Cardiac septum (tissue), 1 donor: ENCODE results near the gene FAM118A. TPM values are rescaled to one million over a fixed set of nuclear protein-coding genes. Genes with fewer than 3 reads are reported as not detected.
"Not testable (repeated sequence)": the region's sequence is repeated elsewhere in the genome, so short reads cannot be mapped to it uniquely, and the experiment has no call there.

ENCODE experiments used
- DNase-seq: peaks from one replicate; pipeline ENCODE4 v3.0.0-alpha.2; 2020; ENCODE audit warnings: low spot score
- intact Hi-C: fragments of 100-400 bp; cut with DNase I; formaldehyde crosslinking; loops from one replicate; pipeline ENCODE4 v1.14.0; 2022
- total RNA-seq: library from RNA; stranded (reverse); fragmentation: NEBNext Ultra II Directional; extraction: Animal tissue kit (Norgen Biotek cat#: 25700); gene quantifications from one replicate; pipeline ENCODE4 v1.2.1, GENCODE V29; 2021
- donor health status: DM: no; HTN: no; CAD: no.

The FAM118A gene
- total RNA-seq, 1 donor from 2014 or later, result 15.6 TPM

GRCh38 chr22:45278125-45278524 is 31.6 kb upstream of the FAM118A start:
- intact Hi-C loops, result no loop called here
- no peak for DNase-seq

DNA sequence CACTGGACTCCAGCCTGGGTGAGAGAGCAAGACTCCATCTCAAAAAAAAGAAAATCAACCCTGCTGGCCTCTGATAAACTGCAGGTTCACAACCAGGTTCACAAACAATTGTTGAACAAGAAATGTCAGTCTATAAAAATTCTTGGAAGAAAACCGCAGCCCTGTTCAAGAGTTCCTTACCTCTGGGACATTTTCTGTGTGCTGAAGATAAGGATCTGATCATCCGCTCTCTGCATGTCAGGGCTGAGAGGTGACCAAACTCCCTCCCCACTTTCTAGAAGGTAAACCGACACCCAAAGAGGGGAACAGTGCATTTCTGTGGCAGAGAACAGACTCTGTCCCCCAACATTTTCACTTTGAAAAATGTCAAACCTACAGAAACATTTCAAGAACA is 29.1 kb upstream of the FAM118A start:
- intact Hi-C loops, result no loop called here
- no peak for DNase-seq

DNA sequence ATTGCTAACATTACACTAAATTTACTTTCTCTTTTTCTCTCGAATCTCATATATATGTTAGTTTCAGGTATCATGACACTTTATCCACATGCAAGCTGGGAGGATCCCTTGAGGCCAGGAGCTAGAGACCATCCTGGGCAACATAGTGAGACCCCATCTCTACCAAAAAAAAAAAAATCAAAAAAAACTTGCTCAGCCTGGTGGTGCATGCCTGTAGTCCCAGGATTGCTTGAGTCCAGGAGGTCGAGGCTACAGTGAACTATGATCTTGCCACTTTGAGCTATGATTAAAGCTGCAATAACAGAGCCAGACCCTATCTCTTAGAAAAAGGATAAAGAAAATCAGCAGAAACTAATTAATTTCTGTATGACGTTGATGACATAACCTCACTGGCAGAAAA is 28.7 kb upstream of the FAM118A start:
- no peak for DNase-seq
- intact Hi-C loops, result no loop called here

DNA sequence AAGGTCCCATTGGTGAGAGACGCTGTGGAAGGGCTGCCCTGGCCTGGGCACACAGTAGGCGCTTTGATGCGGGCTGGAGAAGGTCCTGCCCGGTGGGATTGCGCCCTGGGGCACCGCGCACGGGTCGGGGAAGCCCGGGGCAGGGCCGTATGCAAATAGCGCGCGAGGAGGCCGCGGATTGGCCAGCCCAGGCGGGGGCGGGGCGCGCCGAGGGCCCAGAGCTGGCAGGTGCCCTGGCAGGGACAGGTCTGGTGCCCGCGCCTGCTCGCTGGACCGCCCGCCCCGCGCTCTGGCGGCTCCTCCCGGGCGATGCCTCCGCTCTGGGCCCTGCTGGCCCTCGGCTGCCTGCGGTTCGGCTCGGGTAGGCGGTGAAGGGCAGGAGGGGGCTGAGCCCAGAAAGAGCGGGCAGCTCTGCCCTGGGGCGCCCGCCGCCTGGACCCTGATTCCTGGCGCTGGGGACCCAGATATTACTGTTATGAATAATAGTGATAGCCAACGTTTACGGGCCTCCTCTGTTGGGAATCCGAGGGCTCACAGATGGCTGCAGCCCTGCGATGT is 24.9 kb upstream of the FAM118A start, which contains the start of gene UPK3A:
Gene UPK3A (plus strand): TSS at position 245 of the 558 bp plus-strand sequence. CDS start 65 bp downstream, at position 310.
- intact Hi-C loops, result no loop called here

DNA sequence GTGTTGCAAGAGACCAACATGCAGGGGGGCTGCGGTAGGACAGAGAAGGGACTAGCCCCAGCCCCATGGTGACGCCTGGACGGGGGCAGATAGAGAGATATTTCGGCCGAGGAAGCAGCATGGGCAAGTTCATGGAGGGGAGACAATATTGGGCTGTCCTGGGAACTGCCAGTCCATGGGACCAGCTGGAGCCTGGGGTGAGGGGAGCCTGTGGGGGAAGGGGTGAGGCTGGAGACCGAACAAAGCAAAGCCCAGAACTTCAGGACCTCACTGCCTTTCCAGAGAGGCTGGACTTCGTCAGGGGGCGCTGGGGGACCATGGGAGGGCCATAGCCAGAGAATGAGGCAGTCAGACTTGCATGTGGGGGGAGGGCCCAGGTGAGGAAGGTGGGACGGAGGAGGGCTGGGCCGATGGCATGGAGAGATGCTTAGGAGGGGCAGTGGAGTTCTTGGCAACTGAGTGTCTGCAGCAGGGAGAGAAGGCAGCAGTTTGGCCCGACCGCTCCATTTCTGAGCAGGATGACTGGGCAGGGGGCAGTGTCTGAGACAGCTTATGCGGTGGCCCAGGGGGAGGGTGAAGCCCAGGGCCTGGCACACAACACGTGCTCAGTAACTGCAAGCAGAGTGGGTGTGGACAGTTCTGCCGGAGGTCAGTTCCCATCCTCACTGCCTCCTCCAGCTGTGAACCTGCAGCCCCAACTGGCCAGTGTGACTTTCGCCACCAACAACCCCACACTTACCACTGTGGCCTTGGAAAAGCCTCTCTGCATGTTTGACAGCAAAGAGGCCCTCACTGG is 24.3 kb upstream of the FAM118A start:
- intact Hi-C loops, result no loop called here
- no peak for DNase-seq

More for the DNA sequence above, 24.9 kb upstream of the FAM118A start, which contains the start of gene UPK3A:
- DNase-seq, result peak; percentile 90

DNA sequence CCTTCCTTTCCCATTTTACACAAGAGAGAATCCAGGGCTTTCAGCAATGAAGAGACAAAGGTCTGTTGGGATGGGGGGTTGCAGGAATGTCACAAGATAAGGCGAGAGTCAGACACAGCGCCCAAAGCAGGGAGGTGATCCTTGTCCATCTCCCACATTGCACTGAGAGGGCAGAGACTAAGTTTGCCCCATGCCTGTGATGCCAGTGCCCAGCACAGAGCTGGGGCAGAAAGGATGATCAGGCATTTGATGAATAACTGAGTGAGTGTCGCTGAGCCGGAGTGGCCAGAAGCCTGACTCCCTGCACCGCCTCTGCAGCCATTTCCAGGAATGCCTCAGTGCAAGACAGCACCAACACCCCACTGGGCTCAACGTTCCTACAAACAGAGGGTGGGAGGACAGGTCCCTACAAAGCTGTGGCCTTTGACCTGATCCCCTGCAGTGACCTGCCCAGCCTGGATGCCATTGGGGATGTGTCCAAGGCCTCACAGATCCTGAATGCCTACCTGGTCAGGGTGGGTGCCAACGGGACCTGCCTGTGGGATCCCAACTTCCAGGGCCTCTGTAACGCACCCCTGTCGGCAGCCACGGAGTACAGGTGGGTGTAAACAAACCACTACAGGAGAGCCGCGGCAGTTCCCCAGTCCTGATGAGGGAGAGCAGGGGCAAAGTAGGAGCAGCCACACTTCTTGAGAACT is 22.7 kb upstream of the FAM118A start:
- intact Hi-C loops, result no loop called here
- DNase-seq, result no peak

- intact Hi-C loops, result no loop called here
- no peak for DNase-seq
These were observed 19.3 kb upstream of the FAM118A start for GRCh38 chr22:45290410-45290936.

DNA sequence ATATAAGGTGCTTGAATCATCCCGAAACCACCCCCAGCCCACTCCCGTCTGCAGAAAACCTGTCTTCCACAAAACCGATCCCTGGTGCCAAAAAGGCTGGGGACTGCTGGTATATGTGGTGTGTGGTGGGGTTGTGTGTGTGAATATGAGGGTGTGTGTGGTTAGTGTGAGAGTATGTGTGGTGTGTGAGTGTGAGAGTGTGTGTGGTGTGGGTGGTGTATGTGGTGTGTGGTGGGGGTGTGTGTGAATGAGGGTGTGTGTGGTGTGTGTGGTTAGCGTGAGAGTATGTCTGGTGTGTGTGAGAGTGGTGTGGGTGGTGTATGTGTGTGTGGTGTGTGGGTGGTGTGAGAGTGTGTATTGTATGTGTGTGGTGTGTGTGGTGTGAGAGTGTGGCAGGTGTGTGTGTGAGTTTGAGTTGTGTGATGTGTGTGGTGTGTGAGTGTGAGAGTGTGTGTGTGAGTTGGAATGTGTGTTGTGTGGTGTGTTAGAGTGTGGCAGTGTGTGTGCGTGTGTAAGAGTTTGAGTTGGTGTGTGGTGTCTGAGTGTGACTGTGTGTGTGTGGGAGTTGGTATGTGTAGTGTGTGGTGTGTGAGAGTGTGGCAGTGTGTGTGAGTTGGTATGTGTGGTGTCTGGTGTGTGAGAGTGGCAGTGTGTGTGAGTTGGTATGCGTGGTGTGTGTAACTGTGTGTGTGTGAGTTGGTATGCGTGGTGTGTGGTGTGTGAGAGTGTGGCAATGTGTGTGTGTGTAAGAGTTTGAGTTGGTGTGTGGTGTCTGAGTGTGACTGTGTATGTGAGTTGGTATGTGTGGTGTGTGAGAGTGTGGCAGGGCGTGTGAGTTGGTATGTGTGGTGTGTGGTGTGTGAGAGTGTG is 18.4 kb upstream of the FAM118A start:
- DNase-seq, result no peak
- intact Hi-C loops, result no loop called here

- intact Hi-C loops, result no loop called here
- no peak for DNase-seq
These were observed 17.8 kb upstream of the FAM118A start for GRCh38 chr22:45291931-45292290.

DNA sequence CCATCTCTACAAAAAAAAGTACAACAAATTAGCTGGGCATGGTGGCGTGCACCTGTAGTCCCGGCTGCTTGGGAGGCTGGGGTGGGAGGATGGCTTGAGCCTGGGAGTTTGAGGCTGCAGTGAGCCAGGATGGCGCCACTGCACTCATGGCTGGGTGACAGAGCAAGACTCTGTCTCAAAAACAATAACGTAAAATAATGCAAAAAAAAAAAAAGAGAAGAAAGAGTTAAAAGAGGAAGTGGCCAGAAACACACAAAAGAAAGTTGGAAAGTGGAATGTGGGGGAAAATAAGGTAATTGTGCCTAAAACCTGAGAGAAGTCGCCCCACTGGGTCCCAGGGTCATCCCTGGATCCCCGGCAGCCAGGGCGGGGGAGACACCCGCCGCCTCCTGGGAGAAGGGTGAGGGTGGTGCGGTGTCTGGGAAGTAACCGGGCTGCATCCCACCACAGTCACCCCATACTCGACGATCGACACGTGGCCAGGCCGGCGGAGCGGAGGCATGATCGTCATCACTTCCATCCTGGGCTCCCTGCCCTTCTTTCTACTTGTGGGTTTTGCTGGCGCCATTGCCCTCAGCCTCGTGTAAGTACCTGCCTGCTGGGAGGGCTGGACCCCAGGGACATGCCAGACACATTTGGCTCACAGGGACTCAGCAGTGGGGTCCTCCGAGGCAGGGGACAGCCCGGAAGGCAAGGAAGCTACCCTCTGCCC is 16.8 kb upstream of the FAM118A start:
- DNase-seq, result no peak
- intact Hi-C loops, result no loop called here

DNA sequence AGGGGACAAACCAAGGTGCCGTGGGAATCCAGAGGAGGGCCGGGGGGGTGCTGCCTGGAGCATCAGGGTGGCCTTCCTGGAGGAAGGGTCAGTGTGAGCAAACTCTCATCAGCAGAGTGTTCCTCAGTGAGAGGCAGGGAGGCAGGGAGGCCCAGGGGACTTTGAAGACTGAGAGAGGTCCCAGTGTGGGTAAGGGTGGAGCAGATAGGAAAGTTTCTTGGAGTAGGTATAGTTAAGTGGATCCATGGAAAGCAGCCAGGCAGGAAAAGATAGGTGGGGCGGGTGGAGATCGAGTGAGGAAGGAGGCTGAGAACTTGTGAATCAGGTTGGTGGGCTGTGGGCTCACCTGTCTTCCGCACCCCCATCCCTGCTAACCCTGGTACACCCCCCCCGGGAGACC is 15.7 kb upstream of the FAM118A start:
- intact Hi-C loops, result no loop called here
- no peak for DNase-seq

DNA sequence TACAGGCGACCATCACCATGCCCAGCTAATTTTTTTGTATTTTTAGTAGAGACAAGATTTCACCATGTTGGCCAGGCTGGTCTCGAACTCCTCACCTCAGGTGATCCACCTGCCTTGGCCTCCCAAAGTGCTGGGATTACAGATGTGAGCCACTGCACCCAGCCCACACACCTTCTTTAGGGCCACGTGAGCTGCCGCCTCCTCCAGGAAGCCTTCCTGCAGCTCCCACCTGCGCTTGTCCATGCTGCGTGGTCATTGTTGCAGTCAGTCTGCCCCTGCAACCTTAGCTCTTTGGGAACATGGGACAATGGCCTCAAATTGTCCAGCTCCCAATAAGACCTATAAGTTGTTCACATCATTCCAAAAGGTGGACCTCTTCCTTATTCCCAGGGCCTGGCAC is 14.7 kb upstream of the FAM118A start:
- not testable (repeated sequence) for DNase-seq

DNA sequence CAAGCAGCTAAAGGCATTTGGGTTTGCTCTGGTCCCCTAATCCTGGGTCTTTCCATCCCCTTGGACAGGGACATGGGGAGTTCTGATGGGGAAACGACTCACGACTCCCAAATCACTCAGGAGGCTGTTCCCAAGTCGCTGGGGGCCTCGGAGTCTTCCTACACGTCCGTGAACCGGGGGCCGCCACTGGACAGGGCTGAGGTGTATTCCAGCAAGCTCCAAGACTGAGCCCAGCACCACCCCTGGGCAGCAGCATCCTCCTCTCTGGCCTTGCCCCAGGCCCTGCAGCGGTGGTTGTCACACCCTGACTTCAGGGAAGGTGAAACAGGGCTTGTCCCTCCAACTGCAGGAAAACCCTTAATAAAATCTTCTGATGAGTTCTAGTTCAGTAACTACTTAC is 14.2 kb upstream of the FAM118A start:
- intact Hi-C loops, result no loop called here

More for the DNA sequence above, 14.7 kb upstream of the FAM118A start:
- intact Hi-C loops, result not testable (repeated sequence)

DNA sequence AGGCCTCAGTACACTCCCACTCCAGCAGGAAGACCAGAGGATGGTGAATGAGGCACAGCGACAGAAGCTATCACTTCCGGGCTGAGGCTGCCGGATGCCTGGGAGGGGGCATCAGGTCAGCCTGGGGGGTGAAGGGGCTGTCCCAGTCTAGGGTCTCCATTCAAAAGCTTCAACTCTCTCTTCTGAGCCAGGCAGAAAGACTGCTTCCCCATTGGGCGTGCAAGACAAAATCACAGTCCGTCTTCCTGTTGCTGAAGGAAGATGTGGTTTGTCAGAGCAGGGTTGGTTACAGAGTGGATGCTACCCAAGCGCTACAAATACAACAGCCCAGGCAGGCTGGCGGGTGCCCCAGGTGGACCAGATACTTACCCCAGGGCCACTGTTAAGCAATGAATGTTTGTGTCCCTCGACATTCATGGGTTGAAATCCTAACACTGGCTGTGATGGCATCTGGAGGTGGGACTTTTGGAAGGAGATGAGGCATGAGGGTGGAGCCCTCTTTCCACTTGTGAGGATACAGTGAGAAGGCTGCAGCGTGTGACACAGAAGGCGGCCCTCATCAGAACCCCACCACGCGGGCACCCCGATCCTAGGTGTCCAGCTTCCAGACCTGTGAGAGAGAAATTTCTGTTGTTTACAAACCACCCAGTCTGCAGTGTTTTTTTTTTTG is 13.0 kb upstream of the FAM118A start:
- intact Hi-C loops, result no loop called here

More for the DNA sequence above, 14.2 kb upstream of the FAM118A start:
- no peak for DNase-seq

DNA sequence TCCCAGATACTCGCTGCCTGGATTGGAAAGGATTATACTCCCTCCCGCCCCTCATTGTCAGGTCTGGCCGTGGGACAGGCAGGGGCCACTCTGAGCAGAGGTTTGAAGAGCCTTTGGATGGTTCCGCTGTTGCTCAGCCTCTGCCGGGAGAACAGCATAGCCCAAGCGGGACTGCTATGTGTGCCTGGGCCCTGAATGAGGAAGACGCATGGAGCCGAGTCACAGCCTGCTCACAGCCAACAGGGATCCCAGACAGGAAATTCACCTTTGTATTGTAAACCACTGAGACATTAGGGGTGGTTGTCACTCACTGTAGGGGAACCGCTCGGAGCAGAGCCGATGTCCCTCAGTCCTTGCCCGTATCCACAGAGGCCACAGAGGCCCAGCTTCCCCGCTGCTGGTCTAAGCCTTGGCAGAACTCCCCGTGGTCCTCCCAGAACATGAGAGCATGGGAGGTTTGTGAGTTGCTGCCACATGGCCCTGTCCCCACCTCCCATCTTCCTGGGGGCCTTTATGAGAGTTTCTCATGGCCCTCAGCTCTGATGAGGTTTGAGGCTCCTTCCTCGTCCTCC is 10.7 kb upstream of the FAM118A start:
- no peak for DNase-seq
- intact Hi-C loops, result no loop called here

More for the DNA sequence above, 13.0 kb upstream of the FAM118A start:
- DNase-seq, result no peak

GRCh38 chr22:45302751-45303150 is 7.0 kb upstream of the FAM118A start:
- intact Hi-C loops, result no loop called here
- no peak for DNase-seq

- intact Hi-C loops, result no loop called here
- DNase-seq, result no peak
These were observed 6.6 kb upstream of the FAM118A start for GRCh38 chr22:45303181-45303580.

- intact Hi-C loops, result no loop called here
- DNase-seq, result no peak
These were observed 4.8 kb upstream of the FAM118A start for GRCh38 chr22:45304971-45305370.
